A673 (cell line): ENCODE results near the gene HOXD1.

ENCODE experiments used
- CTCF ChIP-seq: fragments of 300-800, 200-600 bp; sonication (generic); conservative IDR thresholded peaks from 2 replicates; pipeline ENCODE4 v1.5.1; 2017; ENCODE audit warnings: low read depth, mild to moderate bottlenecking, antibody characterized with exemption, low read length, moderate library complexity, mixed read lengths
- EZH2 ChIP-seq: fragments of 200-600 bp; sonication (generic); IDR thresholded peaks from 2 replicates; pipeline ENCODE4 v1.6.1; 2017; ENCODE audit warnings: borderline replicate concordance, low read depth, mild to moderate bottlenecking, mixed read lengths, antibody characterized with exemption, low read length; ENCODE audit not compliant: poor library complexity, severe bottlenecking

- TF ChIP-seq CTCF = no peak
- no peak for TF ChIP-seq EZH2
These were observed 51.8 kb downstream of the HOXD1 start for GRCh38 chr2:176240301-176240700.
